H9 (cell line): ENCODE measurements around the gene SESTD1. TPM values are rescaled to one million over a fixed set of nuclear protein-coding genes. Genes with fewer than 3 reads are reported as not detected.

Experiments
- DNase-seq: peaks from one replicate; pipeline ENCODE4 v3.0.0-alpha.2; 2017
- H2AFZ ChIP-seq: one replicate; pipeline ENCODE4 v1.6.1; 2013; ENCODE audit warnings: mild to moderate bottlenecking, low read length, control low read depth, moderate library complexity
- H2AK5ac ChIP-seq: 2 replicates; pipeline ENCODE4 v1.6.1; 2013; ENCODE audit warnings: low read length, control low read depth, mixed read lengths; ENCODE audit not compliant: insufficient read length
- H2BK120ac ChIP-seq: one replicate; pipeline ENCODE4 v1.6.1; 2013; ENCODE audit warnings: low read depth, mild to moderate bottlenecking, low read length, control low read depth, inconsistent platforms; ENCODE audit not compliant: poor library complexity, severe bottlenecking
- H2BK12ac ChIP-seq: 2 replicates; pipeline ENCODE4 v1.6.1; 2013; ENCODE audit warnings: low read length, control low read depth, mixed read lengths, low read depth; ENCODE audit not compliant: insufficient read length
- H2BK15ac ChIP-seq: 2 replicates; pipeline ENCODE4 v1.6.1; 2013; ENCODE audit warnings: low read depth, low read length, control low read depth
- H2BK20ac ChIP-seq: one replicate; pipeline ENCODE4 v1.6.1; 2013; ENCODE audit warnings: low read depth, mild to moderate bottlenecking, low read length, control low read depth, inconsistent platforms; ENCODE audit not compliant: poor library complexity, severe bottlenecking
- H2BK5ac ChIP-seq: 2 replicates; pipeline ENCODE4 v1.6.1; 2013; ENCODE audit warnings: low read length, control low read depth, mixed read lengths; ENCODE audit not compliant: insufficient read length
- H3K14ac ChIP-seq: 2 replicates; pipeline ENCODE4 v1.6.1; 2013; ENCODE audit warnings: low read length, control low read depth; ENCODE audit not compliant: insufficient read depth
- H3K18ac ChIP-seq: 2 replicates; pipeline ENCODE4 v1.6.1; 2013; ENCODE audit warnings: low read depth, mild to moderate bottlenecking, mixed read lengths, low read length, control low read depth; ENCODE audit not compliant: insufficient read length
- H3K23ac ChIP-seq: 2 replicates; pipeline ENCODE4 v1.6.1; 2013; ENCODE audit warnings: low read length, control low read depth, mixed read lengths, low read depth; ENCODE audit not compliant: insufficient read length
- H3K23me2 ChIP-seq: 2 replicates; pipeline ENCODE4 v1.6.1; 2013; ENCODE audit warnings: low read depth, mild to moderate bottlenecking, mixed read lengths, low read length, control low read depth; ENCODE audit not compliant: insufficient read length, poor library complexity, severe bottlenecking
- H3K27ac ChIP-seq: 2 replicates; pipeline ENCODE4 v1.5.1; 2013; ENCODE audit warnings: low read length, control low read depth, mixed read lengths, low read depth; ENCODE audit not compliant: insufficient read length
- H3K27me3 ChIP-seq: 2 replicates; pipeline ENCODE4 v1.6.1; 2013; ENCODE audit warnings: low read length, control low read depth, inconsistent platforms; ENCODE audit not compliant: insufficient read depth
- H3K4ac ChIP-seq: 2 replicates; pipeline ENCODE4 v1.6.1; 2013; ENCODE audit warnings: low read depth, mild to moderate bottlenecking, control low read depth, inconsistent platforms, low read length, moderate library complexity
- H3K4me1 ChIP-seq: 2 replicates; pipeline ENCODE4 v1.6.1; 2013; ENCODE audit warnings: low read length, control low read depth, inconsistent platforms; ENCODE audit not compliant: insufficient read depth
- H3K4me2 ChIP-seq: 2 replicates; pipeline ENCODE4 v1.6.1; 2013; ENCODE audit warnings: low read length, control low read depth, mixed read lengths; ENCODE audit not compliant: insufficient read length, insufficient read depth
- H3K56ac ChIP-seq: 2 replicates; pipeline ENCODE4 v1.6.1; 2013; ENCODE audit warnings: low read depth, mild to moderate bottlenecking, mixed read lengths, low read length, control low read depth; ENCODE audit not compliant: insufficient read length
- H3K79me1 ChIP-seq: 2 replicates; pipeline ENCODE4 v1.6.1; 2013; ENCODE audit warnings: low read depth, mild to moderate bottlenecking, moderate library complexity, low read length, control low read depth, inconsistent platforms; ENCODE audit not compliant: insufficient read depth, poor library complexity, severe bottlenecking
- H3K79me2 ChIP-seq: 2 replicates; pipeline ENCODE4 v1.6.1; 2013; ENCODE audit warnings: low read length, control low read depth, inconsistent platforms; ENCODE audit not compliant: insufficient read depth
- H3K9ac ChIP-seq: 2 replicates; pipeline ENCODE4 v1.6.1; 2013; ENCODE audit warnings: low read length, control low read depth, mixed read lengths; ENCODE audit not compliant: insufficient read length; ENCODE audit errors: extremely low read depth
- H3K9me3 ChIP-seq: one replicate; pipeline ENCODE4 v1.6.1; 2013; ENCODE audit warnings: low read depth, low read length, inconsistent platforms; ENCODE audit not compliant: control insufficient read depth
- H3T11ph ChIP-seq: one replicate; pipeline ENCODE4 v1.6.1; 2013; ENCODE audit warnings: mild to moderate bottlenecking, low read length, control low read depth, inconsistent platforms
- H4K20me1 ChIP-seq: one replicate; pipeline ENCODE4 v1.6.1; 2013; ENCODE audit not compliant: control insufficient read depth, insufficient read length, insufficient read depth
- H4K5ac ChIP-seq: 2 replicates; pipeline ENCODE4 v1.6.1; 2013; ENCODE audit warnings: low read depth, mild to moderate bottlenecking, mixed read lengths, low read length, control low read depth; ENCODE audit not compliant: insufficient read length
- H4K8ac ChIP-seq: replicated peaks from 2 replicates; pipeline ENCODE4 v1.6.1; 2013; ENCODE audit warnings: low read length, control low read depth, mixed read lengths, low read depth; ENCODE audit not compliant: insufficient read length
- H4K91ac ChIP-seq: 2 replicates; pipeline ENCODE4 v1.6.1; 2013; ENCODE audit warnings: low read depth, mild to moderate bottlenecking, moderate library complexity, mixed read lengths, low read length, control low read depth; ENCODE audit not compliant: insufficient read length
- H3K27ac Mint-ChIP-seq, 3 experiments: 2 replicates in 2 of 3; 3 replicates in 1 of 3; pipeline ENCODE4 v1.8.0; 2020 to 2021; ENCODE audit warnings: mixed read lengths in 3 of 3, mild to moderate bottlenecking in 1 of 3, moderate library complexity in 1 of 3
- H3K27me3 Mint-ChIP-seq: 2 replicates; pipeline ENCODE4 v1.8.0; 2021; ENCODE audit warnings: low read depth, mild to moderate bottlenecking, moderate library complexity, mixed read lengths
- H3K36me3 Mint-ChIP-seq, 3 experiments: 2 replicates in 2 of 3; 3 replicates in 1 of 3; pipeline ENCODE4 v1.8.0; 2020 to 2021; ENCODE audit warnings: low read depth in 3 of 3, mixed read lengths in 3 of 3; ENCODE audit not compliant: insufficient read depth in 1 of 3
- H3K4me1 Mint-ChIP-seq, 2 experiments: 2 replicates each; pipeline ENCODE4 v1.8.0; 2020; ENCODE audit warnings: mixed read lengths in 2 of 2
- H3K4me3 Mint-ChIP-seq, 2 experiments: 2 replicates in 1 of 2; 3 replicates in 1 of 2; pipeline ENCODE4 v1.8.0; 2020 to 2021; ENCODE audit warnings: mild to moderate bottlenecking in 2 of 2, mixed read lengths in 2 of 2, moderate library complexity in 1 of 2
- H3K9me3 Mint-ChIP-seq, 2 experiments: 2 replicates in 1 of 2; 3 replicates in 1 of 2; pipeline ENCODE4 v1.8.0; 2020; ENCODE audit warnings: mild to moderate bottlenecking in 2 of 2, mixed read lengths in 2 of 2, moderate library complexity in 1 of 2
- WGBS: extraction: QIAGEN DNeasy Blood & Tissue Kit; methylation state at CpG from one replicate; pipeline ENCODE4 v1.1.7; 2013; ENCODE audit warnings: missing lambda C conversion rate, low lambda C conversion rate, mixed read lengths; ENCODE audit not compliant: insufficient read length; ENCODE audit errors: extremely low coverage; 5-methylcytosine and 5-hydroxymethylcytosine counted together
- total RNA-seq: library from RNA; stranded (reverse); gene quantifications from 2 replicates; pipeline ENCODE4 v1.2.1, GENCODE V29; 2021
- TF ChIP-seq, protein P1 (sequence below): fragments of 200-600 bp; sonication (generic); conservative IDR thresholded peaks from 3 replicates; pipeline ENCODE4 v1.8.0; 2021; ENCODE audit warnings: antibody characterized with exemption, mild to moderate bottlenecking

The SESTD1 gene
- total RNA-seq, 1 experiment from 2014 or later = 44.4 TPM

GRCh38 chr2:179239838-179240237 is 24.8 kb downstream of the SESTD1 start:
- Histone ChIP-seq H2BK15ac (no peak overlapping the region), H3K27ac (no peak overlapping the region), H2BK20ac (no peak overlapping the region), H3K9ac (no peak overlapping the region), H3K27me3 (no peaks in the 10 kb centered on the region), H3K56ac (no peak overlapping the region), H4K8ac (no peak overlapping the region), H4K20me1 (no peaks in the 10 kb centered on the region), H3T11ph (no peak overlapping the region), H3K23ac (no peak overlapping the region), H2AK5ac (no peak overlapping the region), H2AFZ (no peak overlapping the region), H4K91ac (no peak overlapping the region), H4K5ac (no peak overlapping the region), H2BK120ac (no peak overlapping the region), H3K18ac (no peak overlapping the region), H3K4ac (no peak overlapping the region), H3K79me2 (peaks cover 2% of the 10 kb centered on the region; the same call in 1 of the 2 replicates), H3K4me1 (peaks cover 4% of the 10 kb centered on the region), H3K14ac (no peak overlapping the region), H2BK5ac (no peak overlapping the region), H3K23me2 (no peaks in the 10 kb centered on the region), H2BK12ac (no peak overlapping the region), H3K4me2 (no peak overlapping the region), H3K79me1 (peaks cover 4% of the 10 kb centered on the region), H3K9me3 (no peaks in the 10 kb centered on the region)
- TF ChIP-seq, protein P1, sequence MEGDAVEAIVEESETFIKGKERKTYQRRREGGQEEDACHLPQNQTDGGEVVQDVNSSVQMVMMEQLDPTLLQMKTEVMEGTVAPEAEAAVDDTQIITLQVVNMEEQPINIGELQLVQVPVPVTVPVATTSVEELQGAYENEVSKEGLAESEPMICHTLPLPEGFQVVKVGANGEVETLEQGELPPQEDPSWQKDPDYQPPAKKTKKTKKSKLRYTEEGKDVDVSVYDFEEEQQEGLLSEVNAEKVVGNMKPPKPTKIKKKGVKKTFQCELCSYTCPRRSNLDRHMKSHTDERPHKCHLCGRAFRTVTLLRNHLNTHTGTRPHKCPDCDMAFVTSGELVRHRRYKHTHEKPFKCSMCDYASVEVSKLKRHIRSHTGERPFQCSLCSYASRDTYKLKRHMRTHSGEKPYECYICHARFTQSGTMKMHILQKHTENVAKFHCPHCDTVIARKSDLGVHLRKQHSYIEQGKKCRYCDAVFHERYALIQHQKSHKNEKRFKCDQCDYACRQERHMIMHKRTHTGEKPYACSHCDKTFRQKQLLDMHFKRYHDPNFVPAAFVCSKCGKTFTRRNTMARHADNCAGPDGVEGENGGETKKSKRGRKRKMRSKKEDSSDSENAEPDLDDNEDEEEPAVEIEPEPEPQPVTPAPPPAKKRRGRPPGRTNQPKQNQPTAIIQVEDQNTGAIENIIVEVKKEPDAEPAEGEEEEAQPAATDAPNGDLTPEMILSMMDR = no peak
- no peak overlapping the region for H3K27ac Mint-ChIP-seq
- H3K9me3 Mint-ChIP-seq = peaks cover 2 to 5% of the 10 kb centered on the region in 2 experiments; a peak in 4 of 5 replicates
- H3K4me3 Mint-ChIP-seq = no peak overlapping the region
- no peaks in the 10 kb centered on the region for H3K27me3 Mint-ChIP-seq
- DNase-seq = no peak
- WGBS = no CpG with 5 or more reads among the region's 2 CpGs
- H3K36me3 Mint-ChIP-seq = peaks cover 2 to 7% (median 6%) of the 10 kb centered on the region in 3 experiments; a peak in 4 of 7 replicates
- peaks cover 29 to 30% of the 10 kb centered on the region in 2 experiments for H3K4me1 Mint-ChIP-seq
